HEK293 (cell line): Measurements from ENCODE around the gene OR4K13.

Source experiments
- CTCF ChIA-PET: fragments of 350-600 bp; formaldehyde crosslinking; extraction: SDS; loops from one replicate; lab custom pipeline; 2021; ENCODE audit warnings: antibody characterized with exemption; lab: Yijun Ruan, JAX
- POLR2A ChIA-PET: fragments of 300-600 bp; formaldehyde crosslinking; extraction: SDS; loops from one replicate; lab custom pipeline; 2020; ENCODE audit warnings: antibody characterized with exemption, inconsistent platforms; lab: Yijun Ruan, JAX
- H3K27ac ChIP-seq: fragments of 200-500 bp; sonication (Bioruptor generic); 2 replicates; pipeline ENCODE4 v1.5.1; 2014; ENCODE audit warnings: low read depth, low read length, control low read depth, inconsistent platforms; ENCODE audit errors: extremely low read depth
- H3K36me3 ChIP-seq, 2 experiments: fragments of 200-500 bp in 1 of 2; sonication (Bioruptor generic) in 1 of 2; 1 replicate in 1 of 2; 2 replicates in 1 of 2; pipeline ENCODE4 v1.5.1; 2014 to 2017; ENCODE audit warnings: inconsistent platforms in 2 of 2, low read length in 2 of 2; ENCODE audit not compliant: control insufficient read depth in 2 of 2, insufficient read depth in 1 of 2
- H3K4me1 ChIP-seq: fragments of 200-500 bp; sonication (Bioruptor generic); 2 replicates; pipeline ENCODE4 v1.5.1; 2014; ENCODE audit warnings: mild to moderate bottlenecking, low read length, inconsistent platforms; ENCODE audit not compliant: control insufficient read depth, insufficient read depth
- H3K4me3 ChIP-seq: 2 replicates; pipeline ENCODE4 v1.5.1; 2011; ENCODE audit warnings: low read depth, mild to moderate bottlenecking, control low read depth, low read length, moderate library complexity
- H3K9me3 ChIP-seq: fragments of 200-500 bp; sonication (Bioruptor generic); 2 replicates; pipeline ENCODE4 v1.5.1; 2014; ENCODE audit warnings: low read depth, low read length, inconsistent platforms; ENCODE audit not compliant: control insufficient read depth, insufficient read depth
- BCL11A ChIP-seq: fragments of 450-650 bp; formaldehyde crosslinking; IDR thresholded peaks from 2 replicates; pipeline ENCODE4 v1.5.1; 2016; ENCODE audit warnings: low read depth, missing biosample characterization, missing genetic modification characterization
- INSM2 ChIP-seq: fragments of 450-650 bp; formaldehyde crosslinking; IDR thresholded peaks from 2 replicates; pipeline ENCODE4 v1.5.1; 2016; ENCODE audit warnings: missing biosample characterization, missing genetic modification characterization
- KLF10 ChIP-seq: fragments of 450-650 bp; IDR thresholded peaks from 2 replicates; pipeline ENCODE4 v1.5.1; 2018; ENCODE audit warnings: missing biosample characterization, mild to moderate bottlenecking, missing genetic modification characterization
- KLF16 ChIP-seq: fragments of 450-650 bp; formaldehyde crosslinking; IDR thresholded peaks from 2 replicates; pipeline ENCODE4 v1.5.1; 2017; ENCODE audit warnings: missing biosample characterization, missing genetic modification characterization
- SCRT2 ChIP-seq: fragments of 450-650 bp; formaldehyde crosslinking; IDR thresholded peaks from 2 replicates; pipeline ENCODE4 v1.5.1; 2016; ENCODE audit warnings: missing biosample characterization, missing genetic modification characterization
- ZBTB20 ChIP-seq: fragments of 450-650 bp; formaldehyde crosslinking; IDR thresholded peaks from 2 replicates; pipeline ENCODE4 v1.5.1; 2016; ENCODE audit warnings: missing biosample characterization, missing genetic modification characterization
- ZFP69B ChIP-seq: fragments of 450-650 bp; formaldehyde crosslinking; IDR thresholded peaks from 2 replicates; pipeline ENCODE4 v1.5.1; 2016; ENCODE audit warnings: missing biosample characterization, missing genetic modification characterization
- ZNF114 ChIP-seq: fragments of 450-650 bp; formaldehyde crosslinking; IDR thresholded peaks from 2 replicates; pipeline ENCODE4 v1.5.0; 2017; ENCODE audit warnings: missing biosample characterization, missing genetic modification characterization
- ZNF174 ChIP-seq: fragments of 450-650 bp; formaldehyde crosslinking; IDR thresholded peaks from 2 replicates; pipeline ENCODE4 v1.5.0; 2017; ENCODE audit warnings: missing biosample characterization, mild to moderate bottlenecking, missing genetic modification characterization
- ZNF19 ChIP-seq: fragments of 450-650 bp; formaldehyde crosslinking; IDR thresholded peaks from 2 replicates; pipeline ENCODE4; 2016; ENCODE audit warnings: missing biosample characterization, missing genetic modification characterization, low read depth
- ZNF2 ChIP-seq: fragments of 450-650 bp; formaldehyde crosslinking; IDR thresholded peaks from 2 replicates; pipeline ENCODE4 v1.5.1; 2016; ENCODE audit warnings: missing biosample characterization, missing genetic modification characterization
- ZNF214 ChIP-seq: fragments of 450-650 bp; formaldehyde crosslinking; IDR thresholded peaks from 2 replicates; pipeline ENCODE4 v1.5.1; 2017; ENCODE audit warnings: missing biosample characterization, mild to moderate bottlenecking, missing genetic modification characterization, borderline replicate concordance
- ZNF221 ChIP-seq: fragments of 450-650 bp; formaldehyde crosslinking; IDR thresholded peaks from 2 replicates; pipeline ENCODE4 v1.5.1; 2017; ENCODE audit warnings: missing biosample characterization, missing genetic modification characterization, borderline replicate concordance
- ZNF239 ChIP-seq: fragments of 450-650 bp; formaldehyde crosslinking; IDR thresholded peaks from 2 replicates; pipeline ENCODE4 v1.5.1; 2016; ENCODE audit warnings: missing biosample characterization, missing genetic modification characterization
- ZNF274 ChIP-seq, 2 experiments: fragments of 200-500 bp in 1 of 2; fragments of 450-650 bp in 1 of 2; sonication (Bioruptor generic) in 1 of 2; formaldehyde crosslinking in 1 of 2; IDR thresholded peaks; 2 replicates each; pipeline versions ENCODE4 v1.5.1 to v1.6.1; 2014 to 2016; ENCODE audit warnings: borderline replicate concordance in 1 of 2, inconsistent platforms in 1 of 2, low read length in 1 of 2, missing biosample characterization in 1 of 2, missing genetic modification characterization in 1 of 2
- ZNF292 ChIP-seq: fragments of 450-650 bp; formaldehyde crosslinking; IDR thresholded peaks from 2 replicates; pipeline ENCODE4 v1.5.1; 2016; ENCODE audit warnings: low read depth, missing biosample characterization, missing genetic modification characterization, borderline replicate concordance
- ZNF510 ChIP-seq: fragments of 450-650 bp; formaldehyde crosslinking; IDR thresholded peaks from 2 replicates; pipeline ENCODE4 v1.5.1; 2018; ENCODE audit warnings: mild to moderate bottlenecking, missing genetic modification characterization, missing biosample characterization; ENCODE audit not compliant: insufficient replicate concordance
- ZNF561 ChIP-seq: fragments of 450-650 bp; IDR thresholded peaks from 2 replicates; pipeline ENCODE4 v1.5.1; 2018; ENCODE audit warnings: missing biosample characterization, missing genetic modification characterization, borderline replicate concordance
- ZNF571 ChIP-seq: fragments of 450-650 bp; formaldehyde crosslinking; IDR thresholded peaks from 2 replicates; pipeline ENCODE4 v1.5.0; 2017; ENCODE audit warnings: missing biosample characterization, missing genetic modification characterization
- ZNF580 ChIP-seq: fragments of 450-650 bp; formaldehyde crosslinking; IDR thresholded peaks from 2 replicates; pipeline ENCODE4 v1.5.1; 2016; ENCODE audit warnings: missing biosample characterization, missing genetic modification characterization
- ZNF670 ChIP-seq: fragments of 450-650 bp; formaldehyde crosslinking; IDR thresholded peaks from 2 replicates; pipeline ENCODE4 v1.5.1; 2016; ENCODE audit warnings: missing biosample characterization, missing genetic modification characterization, low read depth
- ZNF707 ChIP-seq: fragments of 450-650 bp; formaldehyde crosslinking; IDR thresholded peaks from 2 replicates; pipeline ENCODE4 v1.5.1; 2016; ENCODE audit warnings: missing biosample characterization, missing genetic modification characterization
- ZNF843 ChIP-seq: fragments of 450-650 bp; formaldehyde crosslinking; IDR thresholded peaks from 2 replicates; pipeline ENCODE4 v1.5.1; 2016; ENCODE audit warnings: missing biosample characterization, missing genetic modification characterization
- ZSCAN30 ChIP-seq: fragments of 450-650 bp; IDR thresholded peaks from 2 replicates; pipeline ENCODE4 v1.5.1; 2018; ENCODE audit warnings: missing biosample characterization, mild to moderate bottlenecking, missing genetic modification characterization, moderate library complexity
- TF ChIP-seq, protein P1 (sequence below): fragments of 450-650 bp; formaldehyde crosslinking; IDR thresholded peaks from 2 replicates; pipeline ENCODE4 v1.5.1; 2016; ENCODE audit warnings: missing biosample characterization, missing genetic modification characterization
- TF ChIP-seq, protein P2 (sequence below): fragments of 450-650 bp; formaldehyde crosslinking; conservative IDR thresholded peaks from 2 replicates; pipeline ENCODE4 v1.5.1; 2016; ENCODE audit warnings: low read depth, missing biosample characterization, missing genetic modification characterization
- TF ChIP-seq, protein P3 (sequence below): fragments of 450-650 bp; formaldehyde crosslinking; IDR thresholded peaks from 2 replicates; pipeline ENCODE4; 2016; ENCODE audit warnings: missing biosample characterization, missing genetic modification characterization
- TF ChIP-seq, protein P4 (sequence below): fragments of 450-650 bp; formaldehyde crosslinking; IDR thresholded peaks from 2 replicates; pipeline ENCODE4 v1.5.1; 2016; ENCODE audit warnings: missing biosample characterization, missing genetic modification characterization

Gene OR4K13

GRCh38 chr14:20008156-20008555 lies 27.7 kb downstream of the OR4K13 start:
- Histone ChIP-seq H3K27ac (no peak overlapping the region), H3K4me3 (no peak overlapping the region), H3K36me3 (no peaks in the 10 kb centered on the region), H3K9me3 (no peaks in the 10 kb centered on the region), H3K4me1 (no peaks in the 10 kb centered on the region)
- TF ChIP-seq ZNF510: no peak
- no peak for TF ChIP-seq ZNF221 (tag by site-specific recombination)
- TF ChIP-seq KLF10: no peak
- TF ChIP-seq SCRT2: no peak
- TF ChIP-seq ZNF561 (tag by site-specific recombination): no peak
- TF ChIP-seq ZSCAN30 (tag by site-specific recombination): no peak
- TF ChIP-seq ZNF707 (tag by site-specific recombination): no peak
- no peak for TF ChIP-seq INSM2 (tag by site-specific recombination)
- no peak for TF ChIP-seq ZNF274 (IDR thresholded peaks at IDR 0.05; ENCODE audit: low read length)
- no peak for TF ChIP-seq ZNF274 (tag by site-specific recombination; IDR thresholded peaks at IDR 0.05; ENCODE audit: borderline replicate concordance)
- no peak for TF ChIP-seq ZNF580 (tag by site-specific recombination)
- no peak for TF ChIP-seq ZNF670 (tag by site-specific recombination)
- TF ChIP-seq ZBTB20 (tag by site-specific recombination): no peak
- TF ChIP-seq, protein P1, sequence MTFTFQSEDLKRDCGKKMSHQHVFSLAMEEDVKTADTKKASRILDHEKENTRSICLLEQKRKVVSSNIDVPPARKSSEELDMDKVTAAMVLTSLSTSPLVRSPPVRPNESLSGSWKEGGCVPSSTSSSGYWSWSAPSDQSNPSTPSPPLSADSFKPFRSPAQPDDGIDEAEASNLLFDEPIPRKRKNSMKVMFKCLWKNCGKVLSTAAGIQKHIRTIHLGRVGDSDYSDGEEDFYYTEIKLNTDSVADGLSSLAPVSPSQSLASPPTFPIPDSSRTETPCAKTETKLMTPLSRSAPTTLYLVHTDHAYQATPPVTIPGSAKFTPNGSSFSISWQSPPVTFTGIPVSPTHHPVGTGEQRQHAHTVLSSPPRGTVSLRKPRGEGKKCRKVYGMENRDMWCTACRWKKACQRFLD (tag by site-specific recombination): no peak
- TF ChIP-seq ZNF19: no peak
- no peak for TF ChIP-seq BCL11A
- TF ChIP-seq ZNF114: no peak
- no peak for TF ChIP-seq ZNF174 (tag by site-specific recombination)
- no peak for TF ChIP-seq ZNF571
- ChIA-PET CTCF (no interaction called here), POLR2A (no interaction called here)

DNA sequence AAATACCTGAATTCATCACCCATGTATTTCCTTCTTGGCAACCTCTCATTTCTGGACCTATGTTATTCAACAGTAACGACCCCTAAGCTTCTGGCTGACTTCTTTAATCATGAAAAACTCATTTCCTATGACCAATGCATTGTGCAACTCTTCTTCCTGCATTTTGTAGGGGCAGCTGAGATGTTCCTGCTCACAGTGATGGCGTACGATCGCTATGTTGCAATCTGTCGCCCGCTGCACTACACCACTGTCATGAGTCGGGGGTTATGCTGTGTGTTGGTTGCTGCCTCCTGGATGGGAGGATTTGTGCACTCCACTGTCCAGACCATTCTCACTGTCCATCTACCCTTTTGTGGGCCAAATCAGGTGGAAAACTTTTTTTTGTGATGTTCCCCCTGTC lies 33.5 kb downstream of the OR4K13 start:
- Histone ChIP-seq H3K27ac (no peak overlapping the region), H3K36me3 (no peaks in the 10 kb centered on the region), H3K4me3 (no peak overlapping the region), H3K4me1 (no peaks in the 10 kb centered on the region), H3K9me3 (no peaks in the 10 kb centered on the region)
- CTCF ChIA-PET: interaction anchor here (0.7 kb wide), 1 partner anchor 155 kb away, joined by 3 read pairs; no protein-coding TSS in a partner anchor
- POLR2A ChIA-PET: no interaction called here
- TF ChIP-seq ZFP69B (tag by site-specific recombination) (no peak), ZNF214 (tag by site-specific recombination) (no peak), ZNF292 (tag by site-specific recombination) (no peak), ZNF843 (tag by site-specific recombination) (no peak), ZNF2 (tag by site-specific recombination) (no peak), KLF16 (no peak), ZNF670 (tag by site-specific recombination) (no peak), KLF10 (no peak), ZNF239 (no peak)
- TF ChIP-seq, protein P2, sequence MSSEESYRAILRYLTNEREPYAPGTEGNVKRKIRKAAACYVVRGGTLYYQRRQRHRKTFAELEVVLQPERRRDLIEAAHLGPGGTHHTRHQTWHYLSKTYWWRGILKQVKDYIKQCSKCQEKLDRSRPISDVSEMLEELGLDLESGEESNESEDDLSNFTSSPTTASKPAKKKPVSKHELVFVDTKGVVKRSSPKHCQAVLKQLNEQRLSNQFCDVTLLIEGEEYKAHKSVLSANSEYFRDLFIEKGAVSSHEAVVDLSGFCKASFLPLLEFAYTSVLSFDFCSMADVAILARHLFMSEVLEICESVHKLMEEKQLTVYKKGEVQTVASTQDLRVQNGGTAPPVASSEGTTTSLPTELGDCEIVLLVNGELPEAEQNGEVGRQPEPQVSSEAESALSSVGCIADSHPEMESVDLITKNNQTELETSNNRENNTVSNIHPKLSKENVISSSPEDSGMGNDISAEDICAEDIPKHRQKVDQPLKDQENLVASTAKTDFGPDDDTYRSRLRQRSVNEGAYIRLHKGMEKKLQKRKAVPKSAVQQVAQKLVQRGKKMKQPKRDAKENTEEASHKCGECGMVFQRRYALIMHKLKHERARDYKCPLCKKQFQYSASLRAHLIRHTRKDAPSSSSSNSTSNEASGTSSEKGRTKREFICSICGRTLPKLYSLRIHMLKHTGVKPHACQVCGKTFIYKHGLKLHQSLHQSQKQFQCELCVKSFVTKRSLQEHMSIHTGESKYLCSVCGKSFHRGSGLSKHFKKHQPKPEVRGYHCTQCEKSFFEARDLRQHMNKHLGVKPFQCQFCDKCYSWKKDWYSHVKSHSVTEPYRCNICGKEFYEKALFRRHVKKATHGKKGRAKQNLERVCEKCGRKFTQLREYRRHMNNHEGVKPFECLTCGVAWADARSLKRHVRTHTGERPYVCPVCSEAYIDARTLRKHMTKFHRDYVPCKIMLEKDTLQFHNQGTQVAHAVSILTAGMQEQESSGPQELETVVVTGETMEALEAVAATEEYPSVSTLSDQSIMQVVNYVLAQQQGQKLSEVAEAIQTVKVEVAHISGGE (tag by site-specific recombination): no peak
- TF ChIP-seq, protein P3, sequence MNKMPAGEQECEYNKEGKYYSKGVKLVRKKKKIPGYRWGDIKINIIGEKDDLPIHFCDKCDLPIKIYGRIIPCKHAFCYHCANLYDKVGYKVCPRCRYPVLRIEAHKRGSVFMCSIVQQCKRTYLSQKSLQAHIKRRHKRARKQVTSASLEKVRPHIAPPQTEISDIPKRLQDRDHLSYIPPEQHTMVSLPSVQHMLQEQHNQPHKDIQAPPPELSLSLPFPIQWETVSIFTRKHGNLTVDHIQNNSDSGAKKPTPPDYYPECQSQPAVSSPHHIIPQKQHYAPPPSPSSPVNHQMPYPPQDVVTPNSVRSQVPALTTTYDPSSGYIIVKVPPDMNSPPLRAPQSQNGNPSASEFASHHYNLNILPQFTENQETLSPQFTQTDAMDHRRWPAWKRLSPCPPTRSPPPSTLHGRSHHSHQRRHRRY (tag by site-specific recombination): no peak
- TF ChIP-seq, protein P4, sequence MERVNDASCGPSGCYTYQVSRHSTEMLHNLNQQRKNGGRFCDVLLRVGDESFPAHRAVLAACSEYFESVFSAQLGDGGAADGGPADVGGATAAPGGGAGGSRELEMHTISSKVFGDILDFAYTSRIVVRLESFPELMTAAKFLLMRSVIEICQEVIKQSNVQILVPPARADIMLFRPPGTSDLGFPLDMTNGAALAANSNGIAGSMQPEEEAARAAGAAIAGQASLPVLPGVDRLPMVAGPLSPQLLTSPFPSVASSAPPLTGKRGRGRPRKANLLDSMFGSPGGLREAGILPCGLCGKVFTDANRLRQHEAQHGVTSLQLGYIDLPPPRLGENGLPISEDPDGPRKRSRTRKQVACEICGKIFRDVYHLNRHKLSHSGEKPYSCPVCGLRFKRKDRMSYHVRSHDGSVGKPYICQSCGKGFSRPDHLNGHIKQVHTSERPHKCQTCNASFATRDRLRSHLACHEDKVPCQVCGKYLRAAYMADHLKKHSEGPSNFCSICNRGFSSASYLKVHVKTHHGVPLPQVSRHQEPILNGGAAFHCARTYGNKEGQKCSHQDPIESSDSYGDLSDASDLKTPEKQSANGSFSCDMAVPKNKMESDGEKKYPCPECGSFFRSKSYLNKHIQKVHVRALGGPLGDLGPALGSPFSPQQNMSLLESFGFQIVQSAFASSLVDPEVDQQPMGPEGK: no peak
